ENCODE results near the gene IFNG. TPM values are rescaled to one million over a fixed set of nuclear protein-coding genes. Genes with fewer than 3 reads are reported as not detected.

IFNG gene
- total RNA-seq, 1 experiment from 2014 or later: 0.44 TPM

GRCh38 chr12:68109444-68110217 lies 49.9 kb downstream of the IFNG start:
- ChIA-PET CTCF (no interaction called here), POLR2A (no interaction called here), RAD21 (ENCODE audit: low non-redundant PET in 1 of 2, low total read pairs in 2 of 2, uncharacterized antibody in 2 of 2, unreplicated experiment in 2 of 2) (no interaction called here)
- H3K9me2 ChIP-seq (ENCODE audit: insufficient read depth): no peaks in the 10 kb centered on the region
- no peak overlapping the region for H3K27ac ChIP-seq (ENCODE audit: low read depth, low read length)
- no peak overlapping the region for H3K4me2 ChIP-seq (ENCODE audit: low read length)
- H3K36me3 ChIP-seq (ENCODE audit: control insufficient read depth in 1 of 2, insufficient read depth in 2 of 2, low read length in 2 of 2): no peaks in the 10 kb centered on the region
- no peaks in the 10 kb centered on the region for H4K20me1 ChIP-seq (ENCODE audit: insufficient read depth)
- ATAC-seq (no peak), DNase-seq (ENCODE audit: low read depth, low spot score) (no peak)
- H3K4me3 ChIP-seq (replicated peaks in 1 of 2; ENCODE audit: low read depth in 1 of 2, low read length in 2 of 2): no peak overlapping the region
- no peak overlapping the region for H2AFZ ChIP-seq (ENCODE audit: low read depth, low read length, poor library complexity, severe bottlenecking)
- H3K4me1 ChIP-seq (ENCODE audit: control insufficient read depth in 1 of 2, insufficient read depth in 2 of 2, low read length in 2 of 2): peaks cover 0 to 7% of the 10 kb centered on the region in 2 experiments; a peak in 2 of 4 replicates
- no peaks in the 10 kb centered on the region for H3K27me3 ChIP-seq (ENCODE audit: insufficient read depth, low read length)
- TF ChIP-seq TCF7L2 (IDR thresholded peaks at IDR 0.05; ENCODE audit: borderline replicate concordance, extremely low read depth, insufficient read depth, insufficient read length): no peak
- TF ChIP-seq YY1 (IDR thresholded peaks at IDR 0.05; ENCODE audit: extremely low read depth, insufficient replicate concordance, low read depth, low read length): no peak
- TF ChIP-seq EGR1 (IDR thresholded peaks at IDR 0.05; ENCODE audit: low read depth): no peak
- no peak for TF ChIP-seq SRF (IDR thresholded peaks at IDR 0.05; ENCODE audit: low read depth)
- no peak for TF ChIP-seq EZH2phosphoT487 (IDR thresholded peaks at IDR 0.05; ENCODE audit: borderline replicate concordance)
- TF ChIP-seq ZBTB33 (IDR thresholded peaks at IDR 0.05; ENCODE audit: extremely low read depth, insufficient replicate concordance, low read length): no peak
- no peak for TF ChIP-seq REST (IDR thresholded peaks at IDR 0.05; ENCODE audit: low read depth)
- no peak for TF ChIP-seq SIN3A (IDR thresholded peaks at IDR 0.05; ENCODE audit: low read depth)
- no peak for TF ChIP-seq JUND (IDR thresholded peaks at IDR 0.05)
- no peak for TF ChIP-seq SP1 (IDR thresholded peaks at IDR 0.05; ENCODE audit: low read depth)
- TF ChIP-seq ATF3 (IDR thresholded peaks at IDR 0.05): no peak
- TF ChIP-seq FOSL1 (IDR thresholded peaks at IDR 0.05; ENCODE audit: low read depth): no peak
- no peak for TF ChIP-seq EZH2 (IDR thresholded peaks at IDR 0.05)
- TF ChIP-seq POLR2A (IDR thresholded peaks at IDR 0.05; ENCODE audit: borderline replicate concordance, extremely low read depth, insufficient read depth, insufficient read length): no peak
- no peak for TF ChIP-seq CBX3 (IDR thresholded peaks at IDR 0.05; ENCODE audit: low read depth)
- TF ChIP-seq RAD21 (IDR thresholded peaks at IDR 0.05; ENCODE audit: low read depth): no peak
- no peak for TF ChIP-seq CEBPB (IDR thresholded peaks at IDR 0.05; ENCODE audit: low read depth)
- no peak for TF ChIP-seq ZNF274 (IDR thresholded peaks at IDR 0.05; ENCODE audit: low read depth, low read length)
- BruUV-seq (replicated peaks): no TSS peak
- no peak overlapping the region for H3K9ac ChIP-seq (ENCODE audit: low read length)
- intact Hi-C loops (cut with micrococcal nuclease): no loop called here
- no peaks in the 10 kb centered on the region for H3K9me3 ChIP-seq (ENCODE audit: control insufficient read depth in 1 of 2, insufficient read depth in 1 of 2, low read depth in 1 of 2, low read length in 2 of 2)
- H3K79me2 ChIP-seq (ENCODE audit: insufficient read depth, low read length): no peaks in the 10 kb centered on the region
